NOMO-1 treated with DMSO at 0.1 percent for 48 hours (cell line): ENCODE measurements around the gene EEF1A1.
A peak's percentile ranks its signal among the peaks of the same experiment; 100 is the strongest.
"Not testable (repeated sequence)": the region's sequence is repeated elsewhere in the genome, so short reads cannot be mapped to it uniquely, and the experiment has no call there.

Experiments
- DNase-seq: peaks from one replicate; lab custom pipeline; 2025; ENCODE audit not compliant: unreplicated experiment; lab: John Stamatoyannopoulos, UW

Gene EEF1A1

DNA sequence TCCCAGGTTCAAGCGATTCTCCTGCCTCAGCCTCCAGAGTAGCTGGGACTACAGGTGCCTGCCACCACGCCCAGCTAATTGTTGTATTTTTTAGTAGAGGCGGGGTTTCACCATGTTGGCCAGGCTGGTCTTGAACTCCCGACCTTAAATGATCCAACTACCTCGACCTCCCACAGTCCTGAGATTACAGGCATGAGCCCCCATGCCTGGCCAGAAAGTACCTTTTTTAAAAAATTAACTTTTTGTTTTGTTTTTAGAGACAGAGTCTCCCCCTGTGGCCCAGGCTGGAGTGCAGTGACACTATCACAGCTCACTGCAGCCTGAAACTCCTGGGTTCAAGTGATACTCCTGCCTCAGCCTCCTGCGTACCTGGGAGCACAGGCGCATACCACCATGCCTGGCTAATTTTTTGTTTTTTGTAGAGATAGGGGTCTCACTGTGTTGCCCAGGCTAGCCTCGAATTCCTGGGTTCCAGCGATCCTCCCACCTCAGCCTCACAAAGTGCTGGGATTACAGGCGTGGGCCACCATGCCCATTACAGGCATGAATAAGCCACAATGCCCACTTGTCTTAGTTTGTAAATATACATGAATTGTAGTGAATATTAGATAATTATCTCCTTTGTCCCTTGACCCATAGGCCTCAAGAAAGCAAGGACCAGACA, 17.4 kb upstream of the EEF1A1 start:
- no peak for DNase-seq

DNA sequence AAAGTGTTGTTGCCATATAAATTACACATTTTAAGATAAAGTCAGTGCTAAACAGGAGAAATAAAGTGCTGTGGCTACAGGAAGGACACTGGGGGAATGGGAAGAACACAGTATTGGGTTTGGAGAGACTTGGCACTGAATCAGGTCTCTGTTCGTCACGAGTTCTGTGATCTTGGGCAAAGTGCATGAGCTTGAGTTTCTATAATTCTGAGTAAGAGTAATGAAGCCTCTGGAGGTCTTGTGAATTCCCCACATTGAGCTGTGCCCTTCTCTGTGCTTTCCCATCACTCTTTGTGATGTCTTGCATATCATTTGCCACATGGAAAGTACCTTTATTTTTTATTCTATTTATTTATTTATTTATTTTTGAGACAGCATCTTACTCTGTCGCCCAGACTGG, 16.8 kb upstream of the EEF1A1 start:
- DNase-seq = no peak

DNA sequence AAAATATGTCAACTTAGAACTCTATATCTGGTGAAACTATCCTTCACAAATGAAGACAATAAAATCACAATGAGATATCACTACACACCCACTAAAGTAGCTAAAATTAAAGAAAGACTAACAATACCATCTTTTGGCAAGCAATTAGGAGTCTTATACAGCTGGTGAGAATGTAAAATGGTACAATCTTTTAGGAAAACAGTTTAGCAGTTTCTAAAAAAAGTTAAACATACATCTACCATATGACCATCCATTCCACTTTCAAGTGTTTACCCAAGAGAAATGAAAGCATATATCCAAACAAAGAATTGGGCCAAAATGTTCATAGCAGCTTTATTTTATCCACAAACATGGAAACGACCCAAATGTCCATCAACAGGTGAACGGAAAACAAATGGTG, 13.8 kb upstream of the EEF1A1 start:
- no peak for DNase-seq

DNA sequence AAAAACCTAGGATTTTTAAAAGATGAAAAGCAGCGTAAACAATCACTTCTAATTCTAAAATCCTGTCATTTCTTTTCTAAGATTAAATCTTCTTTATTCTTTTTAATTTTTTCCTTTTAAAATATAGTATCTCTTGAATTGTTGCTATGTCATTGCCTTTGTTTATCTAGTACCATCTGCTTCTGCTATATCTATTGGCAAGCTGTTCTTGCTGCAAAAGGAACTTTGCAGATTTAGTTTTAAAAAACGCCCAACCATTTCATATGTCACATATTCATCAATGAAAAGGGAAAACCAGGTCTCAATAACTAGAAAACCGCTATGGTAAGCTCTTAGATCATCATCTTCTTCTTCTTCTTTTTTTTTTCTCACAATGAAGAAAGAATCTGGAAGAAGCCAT, 11.5 kb upstream of the EEF1A1 start:
- no peak for DNase-seq

DNA sequence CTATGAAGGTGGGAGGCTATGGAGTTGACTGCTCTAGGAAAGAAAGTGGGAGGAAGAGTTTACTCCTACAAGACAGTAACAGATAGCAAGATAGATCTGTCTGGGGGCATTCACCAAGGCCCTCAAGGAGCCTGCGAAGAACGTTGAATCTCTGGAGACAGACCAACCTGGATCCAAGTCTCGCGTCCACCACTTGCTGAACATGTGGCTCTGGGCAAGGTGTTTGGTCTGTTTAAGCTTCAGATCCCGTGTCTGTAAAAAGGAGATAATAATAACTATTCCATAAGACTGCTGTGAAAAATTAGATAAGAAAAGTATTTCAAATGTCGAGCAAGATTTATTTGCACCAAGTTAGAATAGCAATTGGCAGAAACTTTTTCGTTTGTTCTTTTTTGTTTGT, 8.1 kb upstream of the EEF1A1 start:
- no peak for DNase-seq

DNA sequence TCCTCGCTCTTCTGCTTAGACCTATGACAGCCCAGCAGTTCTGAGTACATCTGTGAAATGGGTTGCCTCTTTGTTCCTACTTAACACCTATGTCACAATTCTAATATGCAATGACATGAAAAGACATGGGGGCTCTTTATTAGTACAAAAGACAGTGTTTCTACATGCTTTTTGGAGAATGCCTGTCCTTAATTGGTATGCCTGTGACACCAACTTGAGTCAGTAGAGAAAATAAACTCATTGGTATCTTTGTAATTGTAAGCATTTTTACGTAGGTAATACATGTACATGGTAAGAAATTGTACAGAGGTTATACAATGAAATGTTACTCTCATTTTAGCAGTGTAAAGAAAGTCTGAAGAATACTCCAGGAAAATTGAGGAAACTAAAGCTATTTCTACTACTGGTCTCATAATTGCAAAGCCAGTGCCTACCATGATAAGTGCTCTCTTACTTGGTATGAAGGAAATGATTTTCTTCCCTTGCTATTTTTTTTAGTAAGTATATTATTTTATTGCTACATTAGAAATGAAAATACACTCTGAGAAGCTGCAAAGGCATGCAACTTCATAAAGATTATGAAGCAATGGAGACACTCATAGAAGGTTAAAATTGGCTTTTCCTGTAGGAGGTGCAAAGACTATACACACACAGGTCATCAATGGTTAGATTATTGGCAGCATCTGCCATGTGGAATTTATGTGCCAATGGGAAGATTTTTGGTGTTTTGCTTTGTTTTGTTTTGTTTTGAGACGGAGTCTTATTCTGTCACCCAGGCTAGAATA, 4.9 kb upstream of the EEF1A1 start:
- no peak for DNase-seq

DNA sequence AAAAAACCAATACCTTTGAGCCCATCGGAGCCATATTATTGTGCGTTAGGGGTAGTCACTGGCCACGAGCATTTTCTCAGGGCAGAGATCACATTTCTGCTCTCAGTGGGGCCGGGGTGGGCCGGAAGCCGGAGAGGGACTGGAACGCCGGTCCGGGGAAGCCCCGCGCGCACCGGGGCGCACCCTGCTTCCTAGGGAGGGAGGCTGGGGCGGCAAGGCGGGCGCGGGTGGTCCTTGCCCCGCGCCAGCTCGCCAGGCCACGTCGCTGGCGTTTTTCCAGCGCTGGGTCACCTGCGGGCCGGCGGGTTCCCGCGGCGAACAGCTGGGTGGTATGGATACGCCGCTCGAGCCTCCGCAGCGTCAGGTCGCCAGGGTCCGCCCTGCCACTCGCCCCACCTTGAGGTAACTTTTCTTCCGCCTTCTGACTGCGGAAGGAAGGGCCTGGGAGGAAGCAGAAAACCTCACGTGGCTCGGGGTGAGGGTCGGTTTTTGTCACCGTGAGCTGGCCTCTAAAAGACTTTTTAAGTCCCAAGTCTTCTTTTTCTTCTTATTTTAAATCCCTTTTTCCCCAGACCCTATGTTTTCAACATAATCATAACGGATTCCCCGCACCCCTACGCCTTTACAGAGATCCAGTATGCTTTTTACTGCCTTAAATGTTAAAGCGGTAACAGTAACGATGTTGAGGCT, 2.7 kb upstream of the EEF1A1 start:
- peak; percentile 80 for DNase-seq

DNA sequence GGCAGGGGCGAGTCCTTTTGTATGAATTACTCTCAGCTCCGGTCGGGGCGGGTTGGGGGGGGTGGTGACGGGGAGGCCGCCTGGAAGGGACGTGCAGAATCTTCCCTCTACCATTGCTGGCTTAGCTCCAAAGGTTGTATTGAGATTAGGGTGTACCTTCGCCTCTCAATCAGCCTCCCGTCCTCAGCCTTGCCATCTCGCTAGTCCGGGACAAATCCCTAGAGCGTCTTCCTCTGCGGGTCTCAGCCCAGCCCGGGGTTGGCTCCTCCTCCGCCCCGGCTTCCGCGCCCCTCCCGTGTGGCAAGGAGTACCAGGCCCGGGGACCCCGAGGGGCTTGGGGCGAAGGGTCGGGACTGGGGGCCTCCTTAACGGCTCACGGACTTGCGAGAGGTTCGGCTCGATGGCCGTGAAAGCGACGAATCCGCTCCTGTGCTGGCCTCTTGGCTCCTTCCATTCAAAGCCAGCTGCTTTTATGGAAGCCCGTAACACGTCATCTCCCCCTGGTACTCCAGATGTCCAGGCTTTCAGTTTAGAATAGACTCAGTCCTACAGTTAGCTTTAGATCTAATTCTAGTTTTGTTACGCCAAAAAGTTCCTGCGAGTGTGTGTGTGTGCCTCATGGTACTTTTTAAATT, 636 bp upstream of the EEF1A1 start:
- peak; percentile 66 for DNase-seq

DNA sequence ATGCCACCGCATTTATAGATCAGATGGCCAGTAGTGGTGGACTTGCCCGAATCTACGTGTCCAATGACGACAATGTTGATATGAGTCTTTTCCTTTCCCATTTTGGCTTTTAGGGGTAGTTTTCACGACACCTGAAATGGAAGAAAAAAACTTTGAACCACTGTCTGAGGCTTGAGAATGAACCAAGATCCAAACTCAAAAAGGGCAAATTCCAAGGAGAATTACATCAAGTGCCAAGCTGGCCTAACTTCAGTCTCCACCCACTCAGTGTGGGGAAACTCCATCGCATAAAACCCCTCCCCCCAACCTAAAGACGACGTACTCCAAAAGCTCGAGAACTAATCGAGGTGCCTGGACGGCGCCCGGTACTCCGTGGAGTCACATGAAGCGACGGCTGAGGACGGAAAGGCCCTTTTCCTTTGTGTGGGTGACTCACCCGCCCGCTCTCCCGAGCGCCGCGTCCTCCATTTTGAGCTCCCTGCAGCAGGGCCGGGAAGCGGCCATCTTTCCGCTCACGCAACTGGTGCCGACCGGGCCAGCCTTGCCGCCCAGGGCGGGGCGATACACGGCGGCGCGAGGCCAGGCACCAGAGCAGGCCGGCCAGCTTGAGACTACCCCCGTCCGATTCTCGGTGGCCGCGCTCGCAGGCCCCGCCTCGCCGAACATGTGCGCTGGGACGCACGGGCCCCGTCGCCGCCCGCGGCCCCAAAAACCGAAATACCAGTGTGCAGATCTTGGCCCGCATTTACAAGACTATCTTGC, 725 bp downstream of the EEF1A1 start:
- DNase-seq = peak; percentile 71

DNA sequence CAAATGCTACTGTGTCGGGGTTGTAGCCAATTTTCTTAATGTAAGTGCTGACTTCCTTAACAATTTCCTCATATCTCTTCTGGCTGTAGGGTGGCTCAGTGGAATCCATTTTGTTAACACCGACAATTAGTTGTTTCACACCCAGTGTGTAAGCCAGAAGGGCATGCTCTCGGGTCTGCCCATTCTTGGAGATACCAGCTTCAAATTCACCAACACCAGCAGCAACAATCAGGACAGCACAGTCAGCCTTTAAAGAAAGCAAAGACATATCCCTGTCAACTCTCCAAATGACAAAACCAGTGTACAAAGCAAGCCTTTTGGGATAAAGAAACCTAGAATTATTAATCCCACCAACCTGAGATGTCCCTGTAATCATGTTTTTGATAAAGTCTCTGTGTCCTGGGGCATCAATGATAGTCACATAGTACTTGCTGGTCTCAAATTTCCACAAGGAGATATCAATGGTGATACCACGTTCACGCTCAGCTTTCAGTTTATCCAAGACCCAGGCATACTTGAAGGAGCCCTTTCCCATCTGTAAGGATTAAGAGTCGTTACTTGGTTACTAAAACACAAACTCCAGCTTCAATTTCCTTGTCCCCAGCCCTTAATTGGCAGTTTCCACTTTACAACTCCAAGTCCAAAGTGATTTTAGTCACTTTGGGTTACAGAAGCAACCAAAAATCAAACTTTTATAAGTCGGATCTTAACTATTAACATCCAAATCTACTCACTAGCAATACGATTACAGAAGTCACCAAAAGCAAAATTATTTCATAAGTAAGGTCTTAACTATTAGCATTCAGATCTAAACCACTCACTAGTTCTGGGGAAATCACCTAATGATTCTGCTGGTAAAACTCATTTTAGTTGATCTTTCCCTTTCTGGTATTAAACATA, 1.6 kb downstream of the EEF1A1 start:
- not testable (repeated sequence) for DNase-seq

DNA sequence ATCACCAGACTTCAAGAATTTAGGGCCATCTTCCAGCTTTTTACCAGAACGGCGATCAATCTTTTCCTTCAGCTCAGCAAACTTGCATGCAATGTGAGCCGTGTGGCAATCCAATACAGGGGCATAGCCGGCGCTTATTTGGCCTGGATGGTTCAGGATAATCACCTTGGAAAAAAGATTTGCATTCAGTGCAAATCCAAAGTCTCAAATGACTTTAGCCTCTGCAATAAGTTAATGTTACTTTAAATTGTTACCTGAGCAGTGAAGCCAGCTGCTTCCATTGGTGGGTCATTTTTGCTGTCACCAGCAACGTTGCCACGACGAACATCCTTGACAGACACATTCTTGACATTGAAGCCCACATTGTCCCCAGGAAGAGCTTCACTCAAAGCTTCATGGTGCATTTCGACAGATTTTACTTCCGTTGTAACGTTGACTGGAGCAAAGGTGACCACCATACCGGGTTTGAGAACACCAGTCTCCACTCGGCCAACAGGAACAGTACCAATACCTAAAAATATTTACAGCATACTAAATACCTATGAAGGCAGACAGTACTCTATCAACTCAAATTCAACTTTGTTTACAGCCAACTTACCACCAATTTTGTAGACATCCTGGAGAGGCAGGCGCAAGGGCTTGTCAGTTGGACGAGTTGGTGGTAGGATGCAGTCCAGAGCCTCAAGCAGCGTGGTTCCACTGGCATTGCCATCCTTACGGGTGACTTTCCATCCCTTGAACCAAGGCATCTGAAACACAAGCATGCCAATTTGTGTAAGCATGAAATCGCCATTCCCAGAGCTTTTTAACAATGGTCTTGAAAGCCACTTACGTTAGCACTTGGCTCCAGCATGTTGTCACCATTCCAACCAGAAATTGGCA, 2.5 kb downstream of the EEF1A1 start:
- DNase-seq = not testable (repeated sequence)

DNA sequence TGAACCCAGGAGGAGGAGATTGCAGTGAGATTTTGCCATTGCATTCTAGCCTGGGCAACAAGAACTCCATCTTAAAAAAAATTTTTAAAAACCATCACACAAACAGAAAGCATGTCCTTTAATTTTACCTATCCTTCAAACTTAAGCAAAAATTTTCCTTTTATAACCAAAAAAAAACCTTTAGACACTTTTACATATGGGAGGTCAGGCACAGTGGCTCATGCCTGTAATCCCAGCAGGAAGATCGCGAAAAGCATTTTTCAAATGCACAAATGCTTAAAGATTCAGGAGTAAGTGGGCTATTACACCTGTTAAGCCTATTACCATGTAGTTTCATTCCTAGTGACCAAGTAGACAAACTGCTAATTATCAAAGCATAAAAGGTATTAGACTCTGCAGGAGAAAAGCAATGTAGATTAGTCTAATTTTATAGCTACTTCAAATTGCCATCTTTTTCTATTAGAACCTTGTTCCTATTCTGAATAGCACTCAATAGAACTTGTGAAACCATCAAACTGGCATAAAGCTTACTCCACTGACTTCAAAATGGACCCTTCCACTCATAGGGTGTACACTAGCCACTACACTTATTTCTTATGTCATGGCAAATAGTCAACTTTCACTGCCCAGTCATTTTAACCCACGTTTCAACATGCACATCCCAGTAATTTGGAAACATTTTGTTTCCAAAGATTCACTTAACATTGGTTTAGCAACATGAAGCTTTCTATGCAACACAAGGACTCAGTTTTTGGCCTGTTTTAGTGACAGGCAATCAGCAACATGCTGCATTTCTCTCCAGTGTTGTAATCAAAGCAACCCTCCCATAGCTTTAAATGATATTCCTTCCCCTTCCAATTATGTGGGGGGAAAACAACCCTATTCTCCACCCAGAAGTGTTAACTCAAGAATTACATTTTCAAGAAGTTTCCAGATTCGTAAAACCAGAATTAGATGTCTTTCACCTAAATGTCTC, 4.0 kb downstream of the EEF1A1 start:
- DNase-seq = no peak

DNA sequence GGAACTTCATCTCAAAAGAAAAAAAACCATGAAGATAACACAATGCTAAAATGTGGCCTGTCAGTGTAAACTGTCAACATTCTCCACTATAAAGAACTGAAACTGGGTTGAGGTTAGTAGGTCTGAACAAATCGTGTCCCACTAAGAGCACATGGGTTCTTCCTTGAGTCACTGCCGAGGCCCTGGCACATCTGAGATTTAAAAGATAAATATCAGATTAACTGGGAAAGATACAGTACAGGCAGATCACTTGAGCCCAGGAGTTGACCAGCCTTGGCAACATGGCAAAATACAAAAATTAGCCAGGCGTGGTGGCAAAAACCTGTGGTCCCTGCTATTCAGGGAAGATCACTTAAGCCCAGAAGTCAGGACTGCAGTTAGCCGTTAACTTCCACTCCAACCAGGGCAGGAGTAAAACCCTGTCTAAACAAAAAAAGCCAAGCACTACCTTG, 5.6 kb downstream of the EEF1A1 start:
- peak; percentile 60 for DNase-seq

DNA sequence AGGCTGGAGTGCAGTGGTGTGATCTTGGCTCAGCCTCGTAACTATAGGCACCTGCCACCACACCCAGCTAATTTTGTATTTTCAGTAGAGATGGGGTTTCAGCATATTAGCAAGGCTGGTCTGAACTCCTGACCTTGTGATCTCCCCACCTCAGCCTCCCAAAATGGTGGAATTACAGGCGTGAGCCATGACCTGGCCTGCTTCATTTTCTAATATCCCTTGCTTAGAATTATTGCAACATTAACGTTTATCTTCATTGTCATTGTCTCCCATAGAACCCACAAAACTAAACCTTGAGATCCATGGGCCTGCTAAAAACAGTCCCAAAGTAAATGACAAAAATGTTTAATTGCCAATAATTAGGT, 6.1 kb downstream of the EEF1A1 start:
- DNase-seq = no peak

DNA sequence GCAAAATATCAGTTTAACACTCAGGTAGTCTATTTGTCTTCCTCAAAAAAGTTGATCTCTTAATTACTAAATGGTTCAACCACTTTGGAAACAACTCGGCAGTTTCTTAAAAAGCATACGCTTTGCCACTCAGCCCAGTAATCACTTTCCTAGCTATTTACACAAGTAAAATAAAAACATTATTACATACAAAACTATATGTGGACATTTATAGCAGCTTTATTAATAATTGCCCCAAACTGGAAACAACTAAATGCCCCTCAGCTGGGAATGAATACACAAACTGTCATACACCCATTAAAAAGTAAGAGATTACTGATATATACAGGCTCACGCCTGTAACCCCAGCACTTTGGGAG, 7.4 kb downstream of the EEF1A1 start:
- DNase-seq = no peak

DNA sequence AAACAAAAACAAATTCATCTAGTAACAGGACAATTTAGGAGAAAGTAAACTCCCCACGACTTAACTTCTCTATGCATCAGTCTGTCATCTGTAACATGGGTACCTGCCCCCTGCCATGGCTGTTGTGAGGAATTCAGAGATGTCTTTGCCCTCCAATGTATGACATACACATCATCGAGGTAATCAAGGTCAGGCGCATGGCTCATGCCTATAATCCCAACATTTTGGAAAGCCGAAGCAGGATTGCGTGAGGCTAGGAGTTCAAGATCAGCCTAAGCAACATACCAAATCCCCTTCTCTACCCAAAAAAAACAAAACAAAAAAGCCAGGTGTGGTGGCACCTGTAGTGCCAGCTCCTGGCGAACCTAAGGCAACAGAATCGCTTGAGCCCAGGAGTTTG, 9.0 kb downstream of the EEF1A1 start:
- no peak for DNase-seq

DNA sequence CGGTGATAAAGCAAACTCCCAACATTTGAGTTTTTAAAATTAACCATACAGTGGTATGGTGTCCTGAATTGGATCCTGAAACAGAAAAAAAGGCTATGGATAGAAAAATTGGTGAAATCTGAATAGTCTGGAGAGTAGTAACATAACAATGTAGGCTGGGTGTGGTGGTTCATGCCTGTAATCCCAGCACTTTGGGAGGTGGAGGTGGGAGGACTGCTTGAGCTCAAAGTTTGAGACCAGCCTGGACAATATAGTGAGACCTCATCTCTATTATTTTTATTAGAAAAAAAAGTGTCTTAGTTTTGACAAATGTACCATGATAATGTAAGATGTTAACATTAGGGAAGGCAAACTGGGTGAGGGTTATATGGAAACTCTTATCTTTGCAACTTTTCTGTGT, 11.0 kb downstream of the EEF1A1 start:
- no peak for DNase-seq

DNA sequence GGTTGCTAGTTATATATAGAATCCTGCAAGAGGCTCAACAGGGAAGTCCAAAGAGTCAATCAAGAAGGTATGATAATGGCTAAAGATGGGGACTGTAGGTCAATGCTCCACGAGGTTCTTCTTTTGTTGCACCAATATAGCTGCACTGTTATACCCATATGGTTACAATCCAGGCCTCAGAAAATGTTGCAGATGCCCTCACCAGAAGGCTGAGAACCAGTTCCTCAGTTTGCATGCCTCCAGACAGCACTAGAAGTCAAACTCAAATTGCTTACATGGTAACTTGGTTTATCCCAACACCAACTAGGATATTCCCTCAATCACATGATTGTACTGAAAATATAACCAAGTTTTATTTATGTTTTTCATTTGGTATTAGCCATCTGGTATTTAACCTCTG, 12.1 kb downstream of the EEF1A1 start:
- no peak for DNase-seq
